ENCODE measurements around the gene PTGDR.

The PTGDR gene, protein sequence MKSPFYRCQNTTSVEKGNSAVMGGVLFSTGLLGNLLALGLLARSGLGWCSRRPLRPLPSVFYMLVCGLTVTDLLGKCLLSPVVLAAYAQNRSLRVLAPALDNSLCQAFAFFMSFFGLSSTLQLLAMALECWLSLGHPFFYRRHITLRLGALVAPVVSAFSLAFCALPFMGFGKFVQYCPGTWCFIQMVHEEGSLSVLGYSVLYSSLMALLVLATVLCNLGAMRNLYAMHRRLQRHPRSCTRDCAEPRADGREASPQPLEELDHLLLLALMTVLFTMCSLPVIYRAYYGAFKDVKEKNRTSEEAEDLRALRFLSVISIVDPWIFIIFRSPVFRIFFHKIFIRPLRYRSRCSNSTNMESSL

GRCh38 chr14:52267501-52268278 is at the start of gene PTGDR:
PTGDR (plus strand) TSS chr14:52267698; CDS start chr14:52267815, 117 bp downstream.
- DNase-seq = peak; percentile 13

- no peak for DNase-seq
Measured at GRCh38 chr14:52219488-52220084, 47.9 kb upstream of the PTGDR start.

GRCh38 chr14:52220924-52221811 is 46.3 kb upstream of the PTGDR start:
- no peak for DNase-seq

- no peak for DNase-seq
Measured at GRCh38 chr14:52222901-52223300, 44.6 kb upstream of the PTGDR start.

- no peak for DNase-seq
Measured at GRCh38 chr14:52227619-52228222, 39.8 kb upstream of the PTGDR start.

GRCh38 chr14:52233693-52234092 is 33.8 kb upstream of the PTGDR start:
- DNase-seq = no peak

- no peak for DNase-seq
Measured at GRCh38 chr14:52235434-52235833, 32.1 kb upstream of the PTGDR start.

DNA sequence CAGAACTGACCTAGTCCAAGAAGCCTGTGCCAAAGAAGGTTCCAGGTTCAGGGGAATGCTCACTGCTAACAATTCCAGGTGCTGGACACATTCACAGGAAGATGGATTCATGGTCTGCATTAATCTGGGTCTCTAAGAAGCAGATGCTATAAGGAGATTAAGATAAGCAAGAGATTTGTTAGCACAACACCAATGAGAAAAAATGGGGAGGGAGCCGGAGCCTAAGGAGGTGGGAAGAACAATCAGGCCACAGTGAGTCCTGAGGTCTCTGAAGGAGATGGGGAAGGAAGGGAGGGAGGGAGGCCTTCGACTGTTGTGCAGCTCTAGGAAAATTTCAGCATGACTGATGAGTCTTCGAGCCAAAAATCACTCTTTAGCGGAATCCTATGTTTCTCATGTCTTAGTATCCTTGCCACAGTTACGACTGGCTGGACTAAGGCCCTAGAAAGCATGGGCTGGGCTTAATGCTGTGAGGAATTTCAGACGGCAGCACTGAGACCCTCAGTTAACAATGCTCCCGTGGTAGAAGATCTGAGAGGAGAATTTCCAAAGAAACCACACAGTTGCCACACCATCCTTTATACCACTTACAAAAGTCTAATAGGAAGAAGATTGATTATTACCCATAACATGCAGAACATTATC is 31.5 kb upstream of the PTGDR start:
- no peak for DNase-seq

- DNase-seq = no peak
Measured at GRCh38 chr14:52238682-52239081, 28.8 kb upstream of the PTGDR start.

GRCh38 chr14:52240623-52241022 is 26.9 kb upstream of the PTGDR start:
- DNase-seq = no peak

DNA sequence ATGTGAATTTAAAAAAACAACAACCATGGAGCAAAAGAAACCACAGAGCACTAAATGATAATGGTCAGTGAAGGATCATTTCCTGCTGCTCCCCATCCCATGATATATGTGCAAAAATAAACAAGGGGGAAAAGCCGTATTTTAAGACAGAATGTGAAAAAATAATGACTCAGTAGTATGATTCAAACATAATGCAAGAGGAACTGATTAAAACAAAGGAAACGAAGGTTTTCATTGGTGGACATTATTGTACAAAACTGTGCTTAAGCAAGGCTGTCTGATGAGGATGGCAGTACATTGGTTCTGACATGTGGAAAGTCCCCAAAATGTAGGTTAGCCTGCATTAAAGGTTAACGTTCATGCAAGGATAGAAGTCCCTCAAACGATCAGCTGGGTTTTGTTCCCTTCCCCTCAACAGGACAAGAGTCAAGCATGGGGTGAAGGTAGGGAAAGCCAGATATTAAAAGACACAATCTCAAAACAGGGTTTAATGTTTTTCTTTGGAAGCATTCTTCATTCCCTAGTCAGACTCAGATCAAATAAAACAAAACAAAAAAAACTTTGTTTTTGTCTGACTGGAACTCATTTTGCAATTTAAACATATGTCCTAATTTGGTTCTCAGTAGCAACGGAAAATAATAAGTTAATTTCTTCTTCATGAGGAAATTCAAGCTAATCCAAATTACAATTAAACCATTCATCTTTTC is 26.3 kb upstream of the PTGDR start:
- DNase-seq = no peak

DNA sequence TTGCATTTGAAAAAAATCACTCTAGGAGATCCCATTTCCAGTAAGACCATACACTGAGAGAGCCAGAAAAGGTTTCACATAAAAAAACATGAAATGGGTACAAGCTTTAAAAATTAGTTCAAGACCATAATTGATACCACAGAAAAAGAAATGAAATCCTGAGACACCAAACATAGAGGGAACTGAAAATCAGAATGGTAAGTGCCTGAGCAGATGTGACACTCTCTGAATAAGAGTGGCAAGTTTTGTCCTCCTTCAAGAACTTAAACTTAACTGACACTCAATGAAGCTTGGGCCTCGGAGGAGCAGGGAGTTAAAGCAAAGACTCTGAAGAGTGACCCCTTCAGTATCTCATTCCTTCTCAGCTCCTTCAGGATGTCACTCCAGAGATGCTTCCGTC is 23.2 kb upstream of the PTGDR start:
- no peak for DNase-seq

DNA sequence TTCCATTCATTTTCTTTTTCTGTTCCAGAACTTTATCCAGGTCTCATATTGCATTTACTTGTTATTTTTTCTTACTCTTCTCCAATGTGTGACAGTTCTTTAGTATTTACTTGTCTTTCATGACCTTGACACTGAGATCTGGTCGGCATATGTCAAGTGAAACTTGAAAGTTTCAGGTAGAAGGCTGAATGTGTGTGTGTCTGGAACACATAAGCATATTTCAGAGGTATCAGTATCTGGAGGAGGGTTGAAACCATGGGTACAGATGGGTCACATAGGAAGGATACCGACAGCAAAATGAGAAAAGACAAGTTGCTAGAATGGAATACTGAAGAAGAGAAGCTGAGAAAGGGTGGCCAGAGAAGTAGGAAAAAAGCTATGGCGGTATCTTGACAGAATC is 22.5 kb upstream of the PTGDR start:
- DNase-seq = no peak

DNA sequence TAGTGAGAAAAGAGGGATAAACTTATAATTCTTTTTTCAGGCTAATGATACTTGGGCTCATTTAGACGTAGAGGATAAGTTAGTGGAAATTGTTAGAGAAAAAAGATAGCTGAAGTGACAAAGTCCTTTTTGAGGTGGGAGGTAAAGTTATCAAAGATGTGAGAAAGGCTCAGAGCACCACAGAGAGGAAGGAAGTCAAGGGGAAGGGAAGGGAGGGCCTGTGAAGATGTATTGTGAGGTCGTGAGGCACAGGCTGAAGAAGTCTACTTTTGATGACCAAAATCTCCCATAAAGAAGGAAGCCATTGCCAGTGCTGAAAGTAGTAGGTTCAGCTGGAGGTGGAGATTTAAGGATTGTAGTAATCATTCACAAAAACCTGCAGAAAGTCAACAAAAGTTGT is 19.4 kb upstream of the PTGDR start:
- DNase-seq = no peak

DNA sequence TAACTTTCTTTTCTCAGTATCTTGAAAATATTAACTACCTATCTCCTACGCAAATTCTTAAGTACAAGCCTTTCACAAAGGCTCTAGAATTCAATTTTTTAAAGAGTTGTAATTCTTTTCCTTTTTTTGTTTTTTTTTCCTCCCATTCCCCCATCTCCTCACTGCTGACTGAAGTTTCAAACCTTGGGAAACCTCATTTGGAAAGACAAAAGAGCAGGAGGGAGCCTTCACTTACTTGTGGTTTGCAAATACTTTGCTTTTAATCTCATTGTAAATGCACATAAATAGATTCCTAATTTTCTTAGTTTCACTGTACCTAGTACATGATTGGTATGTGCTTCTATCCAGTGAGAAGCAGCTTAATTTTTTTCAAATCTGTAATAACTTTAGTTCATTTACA is 15.8 kb upstream of the PTGDR start:
- no peak for DNase-seq

GRCh38 chr14:52253503-52253902 is 14.0 kb upstream of the PTGDR start:
- DNase-seq = no peak

GRCh38 chr14:52254086-52254485 is 13.4 kb upstream of the PTGDR start:
- no peak for DNase-seq

DNA sequence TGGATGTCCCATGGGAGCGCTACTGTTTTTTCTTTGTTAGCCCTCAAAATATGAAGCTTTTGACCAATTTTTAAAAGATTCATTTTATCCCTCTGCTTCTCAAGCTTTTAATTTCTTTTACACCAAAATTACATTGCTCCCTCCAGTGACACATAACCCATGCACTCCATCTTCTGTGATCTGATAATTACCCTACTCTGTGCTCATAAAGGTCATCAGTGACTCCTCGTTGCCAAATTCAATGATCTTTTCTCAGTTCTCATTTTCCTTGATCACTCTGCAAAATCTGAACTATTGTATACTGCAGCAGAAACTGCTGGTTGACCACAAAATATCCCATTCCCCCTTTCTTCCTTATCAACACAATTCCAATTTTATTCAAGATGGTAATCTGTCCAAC is 8.7 kb upstream of the PTGDR start:
- DNase-seq = no peak

DNA sequence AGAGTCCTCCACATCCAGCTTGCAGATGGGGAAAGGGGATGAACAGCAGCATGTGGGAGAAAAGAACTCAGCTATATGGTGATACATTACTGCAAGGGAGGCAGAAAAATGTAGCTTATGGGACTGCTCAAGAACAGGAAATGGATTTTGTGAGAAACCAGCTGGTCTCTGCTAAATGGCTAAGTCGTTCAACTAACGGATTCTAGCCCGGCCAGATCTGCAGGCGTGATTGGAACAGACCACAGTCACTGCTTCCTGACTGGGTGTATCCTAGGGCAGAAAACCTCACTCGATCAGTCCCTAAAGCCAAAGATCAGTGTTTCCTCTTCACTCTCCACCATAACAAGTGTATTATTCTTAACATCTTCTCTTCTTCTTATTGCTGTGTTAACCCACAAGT is 8.1 kb upstream of the PTGDR start:
- no peak for DNase-seq

- no peak for DNase-seq
Measured at GRCh38 chr14:52262600-52262999, 4.9 kb upstream of the PTGDR start.

DNA sequence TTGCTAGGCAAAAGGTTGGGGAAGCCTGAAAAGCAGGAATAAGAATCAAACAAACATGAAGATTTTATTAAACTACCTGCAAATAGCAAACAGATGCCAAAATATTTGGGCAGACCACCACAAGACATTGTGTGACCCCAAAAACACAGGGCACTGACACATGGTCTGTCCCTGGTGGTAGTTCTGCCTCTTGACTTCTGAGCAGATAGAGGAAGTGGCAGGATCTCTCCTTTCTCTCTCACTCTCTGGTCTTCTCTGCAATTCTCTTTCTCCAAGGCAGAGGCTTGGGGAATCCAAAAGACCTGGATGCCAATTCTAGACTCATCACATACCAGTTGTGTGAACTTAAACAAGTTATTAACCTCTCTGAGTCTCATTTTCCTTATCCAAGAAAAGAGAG is 4.3 kb upstream of the PTGDR start:
- no peak for DNase-seq

Data from activated naive CD4-positive, alpha-beta T cell treated with anti-CD3 and anti-CD28 coated beads, Interleukin-2, amount 50 U/mL, for 16 hours (primary cell).